GM23338 (cell line): ENCODE results near the gene OR10P1. TPM values are rescaled to one million over a fixed set of nuclear protein-coding genes. Genes with fewer than 3 reads are reported as not detected.

Experiments
- ATAC-seq: fragments of 200-7000 bp; cut with Tn5 transposase; 3 replicates; pipeline ENCODE4 v1.9.1; 2020
- DNase-seq: peaks from one replicate; pipeline ENCODE4 v3.0.0-alpha.2; 2015; ENCODE audit warnings: low spot score
- H2AFZ ChIP-seq: fragments of 200-600 bp; sonication (generic); 2 replicates; pipeline ENCODE4 v1.8.0; 2016; ENCODE audit warnings: antibody characterized with exemption, mild to moderate bottlenecking, moderate library complexity
- H3F3A ChIP-seq: fragments of 200-600 bp; sonication (generic); replicated peaks from 2 replicates; pipeline ENCODE4 v1.8.0; 2017; ENCODE audit warnings: antibody characterized with exemption, mixed run types, low read depth
- H3K27ac ChIP-seq: fragments of 200-600 bp; sonication (generic); 2 replicates; pipeline ENCODE4 v1.6.1; 2016; ENCODE audit warnings: low read depth
- H3K27me3 ChIP-seq: fragments of 200-600 bp; sonication (generic); 2 replicates; pipeline ENCODE4 v1.8.0; 2016; ENCODE audit warnings: mild to moderate bottlenecking, mixed run types, moderate library complexity; ENCODE audit not compliant: insufficient read depth
- H3K36me3 ChIP-seq: fragments of 200-600 bp; sonication (generic); 2 replicates; pipeline ENCODE4 v1.8.0; 2016; ENCODE audit warnings: mild to moderate bottlenecking; ENCODE audit not compliant: insufficient read depth
- H3K4me1 ChIP-seq: fragments of 200-600 bp; sonication (generic); 2 replicates; pipeline ENCODE4 v1.8.0; 2016; ENCODE audit warnings: mild to moderate bottlenecking, moderate library complexity; ENCODE audit not compliant: insufficient read depth
- H3K4me2 ChIP-seq: fragments of 200-600 bp; sonication (generic); 2 replicates; pipeline ENCODE4 v1.7.1; 2017; ENCODE audit warnings: mixed run types
- H3K4me3 ChIP-seq: fragments of 200-600 bp; sonication (generic); 2 replicates; pipeline ENCODE4 v1.6.1; 2016; ENCODE audit warnings: mixed run types
- H3K79me2 ChIP-seq: fragments of 200-600 bp; sonication (generic); replicated peaks from 2 replicates; pipeline ENCODE4 v1.8.0; 2017; ENCODE audit warnings: mild to moderate bottlenecking; ENCODE audit not compliant: insufficient read depth
- H3K9me2 ChIP-seq: fragments of 200-600 bp; sonication (generic); 2 replicates; pipeline ENCODE4 v1.8.0; 2017; ENCODE audit not compliant: insufficient read depth
- H4K20me1 ChIP-seq: fragments of 200-600 bp; sonication (generic); replicated peaks from 2 replicates; pipeline ENCODE4 v1.8.0; 2017; ENCODE audit warnings: mild to moderate bottlenecking; ENCODE audit not compliant: insufficient read depth
- H3K27ac Mint-ChIP-seq: 2 replicates; pipeline ENCODE4 v1.8.0; 2020; ENCODE audit warnings: inconsistent platforms, mild to moderate bottlenecking, moderate library complexity, mixed read lengths
- H3K27me3 Mint-ChIP-seq: 3 replicates; pipeline ENCODE4 v1.8.0; 2022; ENCODE audit warnings: low read depth, mild to moderate bottlenecking, moderate library complexity, mixed read lengths, inconsistent platforms; ENCODE audit not compliant: insufficient read depth, poor library complexity
- H3K36me3 Mint-ChIP-seq: 3 replicates; pipeline ENCODE4 v1.8.0; 2021; ENCODE audit warnings: low read depth, mild to moderate bottlenecking, inconsistent platforms, moderate library complexity, mixed read lengths
- H3K4me1 Mint-ChIP-seq: 3 replicates; pipeline ENCODE4 v1.8.0; 2020; ENCODE audit warnings: mild to moderate bottlenecking, inconsistent platforms, mixed read lengths
- H3K4me3 Mint-ChIP-seq: 3 replicates; pipeline ENCODE4 v1.8.0; 2021; ENCODE audit warnings: moderate library complexity, mild to moderate bottlenecking, inconsistent platforms, mixed read lengths
- H3K9me3 Mint-ChIP-seq: 3 replicates; pipeline ENCODE4 v1.8.0; 2020; ENCODE audit warnings: moderate library complexity, mild to moderate bottlenecking, inconsistent platforms, mixed read lengths
- CTCF ChIP-seq, 2 experiments: fragments of 200-600 bp in 1 of 2; sonication (generic) in 1 of 2; conservative IDR thresholded peaks; 2 replicates each; pipeline versions ENCODE4 v1.5.1 to v1.6.1; 2016 to 2017; ENCODE audit warnings: antibody characterized with exemption in 2 of 2, low read depth in 2 of 2, mild to moderate bottlenecking in 2 of 2, moderate library complexity in 1 of 2
- EZH2 ChIP-seq: fragments of 200-600 bp; sonication (generic); IDR thresholded peaks from one replicate; pipeline ENCODE4 v1.8.0; 2017; ENCODE audit warnings: antibody characterized with exemption, mild to moderate bottlenecking, low read depth; ENCODE audit not compliant: unreplicated experiment
- EZH2phosphoT487 ChIP-seq: fragments of 200-600 bp; sonication (generic); IDR thresholded peaks from one replicate; pipeline ENCODE4 v1.8.1; 2018; ENCODE audit warnings: antibody characterized with exemption; ENCODE audit not compliant: unreplicated experiment
- JUNB ChIP-seq: IDR thresholded peaks from one replicate; pipeline ENCODE4 v1.6.1; 2016; ENCODE audit warnings: antibody characterized with exemption; ENCODE audit not compliant: unreplicated experiment
- POLR2AphosphoS5 ChIP-seq: IDR thresholded peaks from 2 replicates; pipeline ENCODE4 v1.6.1; 2016; ENCODE audit warnings: antibody characterized with exemption, low read depth
- REST ChIP-seq: IDR thresholded peaks from one replicate; pipeline ENCODE4 v1.6.1; 2018; ENCODE audit warnings: antibody characterized with exemption; ENCODE audit not compliant: unreplicated experiment
- ZNF114 ChIP-seq: fragments of 250-450 bp; sonication (Bioruptor Pico); IDR thresholded peaks from 2 replicates; pipeline ENCODE4 v1.5.0; 2020; ENCODE audit warnings: mild to moderate bottlenecking, moderate library complexity
- ZNF462 ChIP-seq: fragments of 250-450 bp; sonication (Bioruptor Pico); IDR thresholded peaks from 2 replicates; pipeline ENCODE4 v1.5.0; 2020; ENCODE audit warnings: mild to moderate bottlenecking, moderate library complexity
- polyA plus RNA-seq: library from polyadenylated mRNA; unstranded; fragments of >200 nt; fragmentation: Nextera tagmentation; extraction: Ambion mirVana; gene quantifications from 2 replicates; pipeline ENCODE4 v1.2.1, GENCODE V29; 2016
- total RNA-seq: library from RNA; depleted of rRNA; stranded (reverse); fragments of >200 nt; shearing (Covaris generic); gene quantifications from 2 replicates; pipeline ENCODE4 v1.2.3, GENCODE V29; 2014

The OR10P1 gene
- total and polyA plus RNA-seq, 2 experiments from 2014 or later = not detected

GRCh38 chr12:55684761-55685370, 48.2 kb downstream of the OR10P1 start:
- Histone ChIP-seq H3K27ac (no peak overlapping the region), H4K20me1 (no peaks in the 10 kb centered on the region), H3K36me3 (no peaks in the 10 kb centered on the region; the same call in 1 of the 2 replicates), H3K79me2 (no peaks in the 10 kb centered on the region), H3K4me3 (no peak overlapping the region), H3K4me2 (no peak overlapping the region), H3K9me2 (0 out of 2 replicates have a peak, but pooled peaks cover 2% of the 10 kb centered on the region), H3K27me3 (no peaks in the 10 kb centered on the region), H3F3A (no peaks in the 10 kb centered on the region), H2AFZ (no peak overlapping the region), H3K4me1 (peaks cover 6% of the 10 kb centered on the region; the same call in 1 of the 2 replicates)
- Mint-ChIP-seq H3K9me3 (no peaks in the 10 kb centered on the region), H3K27me3 (peaks cover 24% of the 10 kb centered on the region), H3K27ac (no peak overlapping the region), H3K36me3 (peaks cover 19% of the 10 kb centered on the region), H3K4me3 (no peak overlapping the region), H3K4me1 (peaks cover 13% of the 10 kb centered on the region)
- no peak for DNase-seq
- ATAC-seq = no peak
- TF ChIP-seq EZH2 (no peak), POLR2AphosphoS5 (no peak), ZNF462 (CRISPR knock-in tag) (no peak), REST (no peak), EZH2phosphoT487 (no peak), CTCF (conservative IDR thresholded peaks at IDR 0.05; ENCODE audit: low read depth in 2 of 2) (no peak), JUNB (no peak), ZNF114 (CRISPR knock-in tag) (no peak)
